Fibroblast of the aortic adventitia (primary cell): ENCODE results near the gene PDHX. TPM values are rescaled to one million over a fixed set of nuclear protein-coding genes. Genes with fewer than 3 reads are reported as not detected.

ENCODE experiments used
- DNase-seq: peaks from one replicate; pipeline ENCODE4 v3.0.0-alpha.2; 2010; ENCODE audit warnings: low read depth
- H3K4me3 ChIP-seq: 2 replicates; pipeline ENCODE4 v1.5.1; 2011; ENCODE audit warnings: low read depth, mild to moderate bottlenecking, control low read depth, low read length, moderate library complexity
- total RNA-seq: library from RNA; depleted of rRNA; stranded (reverse); fragments of >200 nt; gene quantifications from 2 replicates; pipeline ENCODE4 v1.2.3, GENCODE V29; 2012; ENCODE audit warnings: low replicate concordance
- TF ChIP-seq, protein P1 (sequence below): IDR thresholded peaks from 2 replicates; pipeline ENCODE4 v1.5.1; 2011; ENCODE audit warnings: mild to moderate bottlenecking, low read length, control low read depth, inconsistent platforms; ENCODE audit not compliant: insufficient read depth

The PDHX gene
- total RNA-seq, 1 donor = 36.6 TPM

DNA sequence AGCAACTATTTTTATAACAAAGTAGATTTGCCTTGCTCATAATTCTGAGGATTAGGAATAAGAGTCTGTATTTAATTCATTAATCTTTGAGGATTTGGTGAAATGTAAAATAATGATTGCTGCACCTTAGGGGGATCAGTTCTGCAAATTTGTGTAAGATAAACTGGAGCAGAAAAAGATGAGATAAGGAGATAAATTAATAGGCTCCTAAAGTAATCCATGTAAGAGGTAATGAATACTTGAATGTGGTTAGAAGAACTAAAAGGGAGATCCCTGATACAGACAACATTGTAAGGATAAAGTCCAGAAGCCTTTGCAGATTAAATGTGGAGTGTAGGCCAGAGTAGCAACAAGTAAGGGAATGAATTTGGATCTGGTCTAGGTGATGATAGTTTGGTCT is 45.6 kb downstream of the PDHX start:
- TF ChIP-seq, protein P1, sequence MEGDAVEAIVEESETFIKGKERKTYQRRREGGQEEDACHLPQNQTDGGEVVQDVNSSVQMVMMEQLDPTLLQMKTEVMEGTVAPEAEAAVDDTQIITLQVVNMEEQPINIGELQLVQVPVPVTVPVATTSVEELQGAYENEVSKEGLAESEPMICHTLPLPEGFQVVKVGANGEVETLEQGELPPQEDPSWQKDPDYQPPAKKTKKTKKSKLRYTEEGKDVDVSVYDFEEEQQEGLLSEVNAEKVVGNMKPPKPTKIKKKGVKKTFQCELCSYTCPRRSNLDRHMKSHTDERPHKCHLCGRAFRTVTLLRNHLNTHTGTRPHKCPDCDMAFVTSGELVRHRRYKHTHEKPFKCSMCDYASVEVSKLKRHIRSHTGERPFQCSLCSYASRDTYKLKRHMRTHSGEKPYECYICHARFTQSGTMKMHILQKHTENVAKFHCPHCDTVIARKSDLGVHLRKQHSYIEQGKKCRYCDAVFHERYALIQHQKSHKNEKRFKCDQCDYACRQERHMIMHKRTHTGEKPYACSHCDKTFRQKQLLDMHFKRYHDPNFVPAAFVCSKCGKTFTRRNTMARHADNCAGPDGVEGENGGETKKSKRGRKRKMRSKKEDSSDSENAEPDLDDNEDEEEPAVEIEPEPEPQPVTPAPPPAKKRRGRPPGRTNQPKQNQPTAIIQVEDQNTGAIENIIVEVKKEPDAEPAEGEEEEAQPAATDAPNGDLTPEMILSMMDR = no peak
- DNase-seq = no peak
- no peak overlapping the region for H3K4me3 ChIP-seq

DNA sequence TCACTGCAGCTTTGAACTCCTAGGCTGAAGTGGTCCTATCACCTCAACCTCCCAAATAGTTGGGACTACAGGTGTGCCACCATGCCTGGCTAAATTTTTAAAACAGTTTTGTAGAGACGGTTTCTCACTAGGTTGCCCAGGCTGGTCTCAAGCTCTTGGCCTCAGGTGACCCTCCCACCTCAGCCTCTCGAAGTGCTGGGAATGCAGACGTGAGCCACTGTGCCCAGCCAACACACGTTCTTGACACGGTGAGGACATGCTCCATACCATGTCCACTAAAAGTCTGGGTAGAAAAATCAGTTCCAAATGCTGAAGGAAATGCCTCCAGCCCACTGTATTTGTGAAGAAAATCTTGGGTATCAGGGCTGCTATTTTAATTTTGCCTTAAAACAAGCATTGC is 46.9 kb downstream of the PDHX start:
- no peak overlapping the region for H3K4me3 ChIP-seq
- TF ChIP-seq, protein P1 = no peak
- DNase-seq = no peak

DNA sequence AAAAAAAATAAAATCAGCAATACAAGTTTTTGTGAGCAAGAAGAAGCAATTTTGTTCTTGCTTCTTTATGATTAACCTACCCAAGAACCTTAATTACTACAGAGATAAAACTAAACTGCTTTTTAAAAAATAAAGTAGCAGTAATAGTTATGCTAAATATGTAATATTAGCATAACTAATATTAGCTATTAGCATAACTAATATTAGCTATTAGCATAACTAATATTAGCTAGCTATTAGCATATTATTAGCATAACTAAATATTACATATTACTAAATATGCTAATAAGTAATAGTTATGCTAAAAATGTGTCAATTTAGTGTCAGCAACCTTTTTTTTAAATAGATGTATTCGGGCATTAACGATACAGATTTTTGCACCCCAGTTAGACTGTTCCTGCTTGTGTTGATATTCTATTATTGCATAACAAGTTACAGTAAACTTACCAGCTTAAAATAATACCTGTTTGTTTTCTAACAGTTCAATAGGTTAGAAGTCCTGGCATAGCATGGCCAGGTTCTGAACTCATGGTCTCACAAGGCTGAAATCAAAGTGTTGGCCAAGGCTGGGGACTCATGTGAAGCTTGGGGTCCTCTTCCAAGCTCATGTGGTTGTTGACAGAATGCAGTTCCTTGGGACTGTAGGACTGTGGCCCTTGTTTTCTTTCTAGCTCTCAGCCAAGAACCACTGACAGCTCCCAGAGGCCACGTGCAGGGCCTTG is 48.4 kb downstream of the PDHX start:
- TF ChIP-seq, protein P1 = no peak
- H3K4me3 ChIP-seq = no peak overlapping the region
- DNase-seq = no peak

DNA sequence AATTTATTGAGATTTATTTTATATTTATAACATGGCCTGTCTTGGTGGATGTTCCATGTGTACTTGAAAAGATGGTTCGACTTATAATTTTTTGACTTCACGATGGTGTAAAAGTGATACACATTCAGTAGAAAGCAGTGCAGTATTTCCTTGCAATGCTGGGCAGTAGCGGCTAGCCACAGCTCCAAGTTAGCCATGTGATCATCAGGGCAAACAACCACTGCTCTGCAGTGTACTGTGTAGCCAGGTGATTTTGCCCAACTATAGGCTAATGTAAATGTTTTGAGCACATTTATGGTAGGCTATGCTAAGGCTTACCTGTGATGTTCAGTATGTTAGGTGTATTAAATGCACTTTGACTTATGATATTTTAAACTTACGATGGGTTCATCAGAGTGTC is 52.4 kb downstream of the PDHX start:
- no peak for DNase-seq
- no peak overlapping the region for H3K4me3 ChIP-seq
- TF ChIP-seq, protein P1 = no peak

DNA sequence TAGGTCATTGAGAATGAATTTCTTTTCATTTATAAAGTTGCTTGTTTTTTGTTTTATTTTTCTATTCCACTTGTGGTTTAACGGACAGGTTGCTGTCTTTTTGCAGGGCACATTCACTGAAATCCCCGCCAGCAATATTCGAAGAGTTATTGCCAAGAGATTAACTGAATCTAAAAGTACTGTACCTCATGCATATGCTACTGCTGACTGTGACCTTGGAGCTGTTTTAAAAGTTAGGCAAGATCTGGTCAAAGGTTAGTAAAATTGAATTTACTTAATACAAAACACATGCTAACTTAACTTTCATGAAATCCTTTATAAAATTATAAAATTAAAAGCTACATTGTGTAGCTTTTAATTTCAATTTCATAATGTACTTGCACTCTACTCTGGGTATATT is 53.6 kb downstream of the PDHX start:
- H3K4me3 ChIP-seq = no peak overlapping the region
- no peak for DNase-seq
- TF ChIP-seq, protein P1 = no peak

DNA sequence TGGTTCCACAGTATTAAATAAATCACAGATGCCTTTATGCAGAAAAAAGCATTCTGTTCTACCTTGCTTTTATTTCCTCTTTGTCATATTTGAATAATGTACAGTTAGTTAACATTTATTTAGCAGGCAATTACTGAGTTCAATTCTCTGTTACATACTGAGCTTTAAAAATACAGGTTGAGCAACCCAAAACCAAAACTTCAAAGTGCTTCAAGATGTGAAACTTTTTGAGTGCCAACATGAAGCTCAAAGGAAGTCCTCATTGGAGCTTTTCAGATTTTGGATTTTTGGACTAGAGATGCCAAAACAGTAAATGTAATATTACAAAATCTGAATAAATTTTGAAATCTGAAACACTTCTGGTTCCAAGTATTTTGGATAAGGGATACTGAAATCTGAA is 54.1 kb downstream of the PDHX start:
- no peak for DNase-seq

More for the DNA sequence above, 54.1 kb downstream of the PDHX start:
- TF ChIP-seq, protein P1 = no peak
- H3K4me3 ChIP-seq = no peak overlapping the region
